Upper lobe of left lung (tissue), 6 donors: Measurements from ENCODE around the gene SMPD3. TPM values are rescaled to one million over a fixed set of nuclear protein-coding genes. Genes with fewer than 3 reads are reported as not detected.
A peak's percentile ranks its signal among the peaks of the same experiment; 100 is the strongest.

Experiments
- ATAC-seq, 2 donors: fragments of 200-7000 bp; cut with Tn5 transposase; one replicate each; pipeline ENCODE4 v1.9.1; 2022; ENCODE audit warnings: mild to moderate bottlenecking in 2 of 2, moderate library complexity in 2 of 2; ENCODE audit not compliant: low FRiP score in 2 of 2
- DNase-seq, 2 donors: peaks; one replicate each; pipeline ENCODE4 v3.0.0-alpha.2; 2019 to 2020
- H3K27ac ChIP-seq, 4 donors: fragments of 200-600 bp; sonication (generic); one replicate each; pipeline ENCODE4 v1.5.1; 2016 to 2019
- H3K27me3 ChIP-seq, 4 donors: fragments of 200-600 bp; sonication (generic); one replicate each; pipeline ENCODE4 v1.5.1; 2017 to 2019
- H3K36me3 ChIP-seq, 4 donors: fragments of 200-600 bp; sonication (generic); one replicate each; pipeline ENCODE4 v1.5.1; 2016 to 2019
- H3K4me1 ChIP-seq, 4 donors: fragments of 200-600 bp; sonication (generic); one replicate each; pipeline ENCODE4 v1.5.1; 2018 to 2019
- H3K4me3 ChIP-seq, 4 donors: fragments of 200-600 bp; sonication (generic); one replicate each; pipeline ENCODE4 v1.5.1; 2017 to 2019; ENCODE audit warnings: mild to moderate bottlenecking in 2 of 4, moderate library complexity in 1 of 4
- H3K9me3 ChIP-seq, 4 donors: fragments of 200-600 bp; sonication (generic); one replicate each; pipeline ENCODE4 v1.5.1; 2018 to 2019
- CTCF ChIP-seq, 6 experiments: fragments of 450-650 bp in 4 of 6; fragments of 200-600 bp in 2 of 6; sonication (generic) in 2 of 6; IDR thresholded peaks; one replicate each; pipeline ENCODE4 v1.5.1; 2016 to 2019; ENCODE audit warnings: antibody characterized with exemption in 6 of 6
- EP300 ChIP-seq, 4 donors: sonication (generic); formaldehyde crosslinking; IDR thresholded peaks; one replicate each; pipeline ENCODE4 v1.5.1; 2017; ENCODE audit warnings: antibody characterized with exemption in 4 of 4, control low read depth in 2 of 4
- POLR2A ChIP-seq, 4 donors: fragments of 450-650 bp; IDR thresholded peaks; one replicate each; pipeline ENCODE4 v1.5.1; 2016 to 2017; ENCODE audit warnings: antibody characterized with exemption in 4 of 4, mild to moderate bottlenecking in 2 of 4
- POLR2AphosphoS5 ChIP-seq, 2 donors: sonication (generic); formaldehyde crosslinking; IDR thresholded peaks; one replicate each; pipeline ENCODE4 v1.5.1; 2017; ENCODE audit warnings: antibody characterized with exemption in 2 of 2
- WGBS, 2 donors: methylation state at CpG; one replicate each; pipeline ENCODE4 v1.1.5; 2017 to 2018; 5-methylcytosine and 5-hydroxymethylcytosine counted together
- total RNA-seq, 6 donors: library from RNA; depleted of rRNA in 4 of 6; stranded (reverse); fragments of >200 nt in 4 of 6; gene quantifications; one replicate each; pipeline versions ENCODE4 v1.1.0 to v1.2.1, GENCODE V29; 2016 to 2021
- donor health status: DM: no; HTN: no; CAD: no; lungs with moderate emphysema.
- donor health status: DM: no; HTN: yes; CAD: no; lungs with severe emphysema.

The SMPD3 gene
- total RNA-seq, 6 donors from 2014 or later = 1.2 to 10.7 (median 3.2) TPM

GRCh38 chr16:68357923-68358322 is 90.4 kb downstream of the SMPD3 start:
- Histone ChIP-seq H3K9me3 (no peaks in the 10 kb centered on the region), H3K27ac (no peak overlapping the region), H3K4me3 (no peak overlapping the region), H3K27me3 (no peaks in the 10 kb centered on the region), H3K36me3 (peaks cover 2 to 72% (median 53%) of the 10 kb centered on the region in 4 donors), H3K4me1 (peaks cover 3 to 24% (median 12%) of the 10 kb centered on the region in 4 donors)
- ATAC-seq (no peak), DNase-seq (no peak)
- 100% methylated on average over 2 to 11 of the region's 11 CpGs for WGBS, 2 donors
- no peak for TF ChIP-seq POLR2AphosphoS5 (IDR thresholded peaks at IDR 0.05)
- no peak for TF ChIP-seq POLR2A (IDR thresholded peaks at IDR 0.05)
- TF ChIP-seq EP300 (IDR thresholded peaks at IDR 0.05) = no peak
- no peak for TF ChIP-seq CTCF (IDR thresholded peaks at IDR 0.05)

GRCh38 chr16:68357521-68357922 is 90.8 kb downstream of the SMPD3 start:
- Histone ChIP-seq H3K27ac (no peak overlapping the region), H3K27me3 (no peaks in the 10 kb centered on the region), H3K4me3 (no peak overlapping the region), H3K4me1 (peaks cover 3 to 22% (median 11%) of the 10 kb centered on the region in 4 donors), H3K36me3 (peaks cover 2 to 76% (median 55%) of the 10 kb centered on the region in 4 donors), H3K9me3 (no peaks in the 10 kb centered on the region)
- no peak for TF ChIP-seq CTCF (IDR thresholded peaks at IDR 0.05)
- TF ChIP-seq POLR2A (IDR thresholded peaks at IDR 0.05) = no peak
- no peak for TF ChIP-seq EP300 (IDR thresholded peaks at IDR 0.05)
- no peak for TF ChIP-seq POLR2AphosphoS5 (IDR thresholded peaks at IDR 0.05)
- DNase-seq (no peak), ATAC-seq (no peak)
- WGBS, 2 donors = 95% methylated on average over 8 of the region's 9 CpGs; no CpG with 5 or more reads in 1 of the 2 donors

GRCh38 chr16:68356919-68357286 is 91.4 kb downstream of the SMPD3 start:
- WGBS, 2 donors = 93 to 94% methylated on average over 4 of the region's 5 CpGs
- peaks cover 2 to 82% (median 60%) of the 10 kb centered on the region in 4 donors for H3K36me3 ChIP-seq
- TF ChIP-seq CTCF (IDR thresholded peaks at IDR 0.05) (no peak), POLR2AphosphoS5 (IDR thresholded peaks at IDR 0.05) (no peak), POLR2A (IDR thresholded peaks at IDR 0.05) (no peak), EP300 (IDR thresholded peaks at IDR 0.05) (no peak)
- H3K27ac ChIP-seq = no peak overlapping the region
- H3K4me3 ChIP-seq = peak overlapping the region in 1 of 4 donors; percentile 0
- H3K27me3 ChIP-seq = no peaks in the 10 kb centered on the region
- ATAC-seq = no peak
- no peaks in the 10 kb centered on the region for H3K9me3 ChIP-seq
- peaks cover 3 to 26% (median 11%) of the 10 kb centered on the region in 4 donors for H3K4me1 ChIP-seq
- DNase-seq = no peak

GRCh38 chr16:68356249-68356918 is 91.9 kb downstream of the SMPD3 start:
- no peak for TF ChIP-seq CTCF (IDR thresholded peaks at IDR 0.05)
- no peak for TF ChIP-seq EP300 (IDR thresholded peaks at IDR 0.05)
- no peak for TF ChIP-seq POLR2AphosphoS5 (IDR thresholded peaks at IDR 0.05)
- TF ChIP-seq POLR2A (IDR thresholded peaks at IDR 0.05) = no peak
- ATAC-seq (peak in 1 of 2 donors; percentile 21), DNase-seq (peak in 1 of 2 donors; percentile 42)
- Histone ChIP-seq H3K4me3 (peak overlapping the region in 1 of 4 donors; percentile 0), H3K27me3 (no peaks in the 10 kb centered on the region), H3K36me3 (peaks cover 2 to 88% (median 64%) of the 10 kb centered on the region in 4 donors), H3K4me1 (peaks cover 3 to 30% (median 14%) of the 10 kb centered on the region in 4 donors), H3K27ac (no peak overlapping the region), H3K9me3 (no peaks in the 10 kb centered on the region)
- WGBS, 2 donors = 59% methylated on average over 22 of the region's 28 CpGs; no CpG with 5 or more reads in 1 of the 2 donors
